SK-N-SH treated with all-trans-retinoic acid at 6 μM for 48 hours (cell line): ENCODE results near the gene AOPEP.
A peak's percentile ranks its signal among the peaks of the same experiment; 100 is the strongest.

ENCODE experiments used
- ATAC-seq: fragments of 200-7000 bp; cut with Tn5 transposase; 3 replicates; pipeline ENCODE4 v1.9.1; 2020; ENCODE audit warnings: mild to moderate bottlenecking, moderate library complexity
- ARNTL ChIP-seq: fragments of 450-650 bp; formaldehyde crosslinking; IDR thresholded peaks from 2 replicates; pipeline ENCODE4 v1.5.0; 2020; ENCODE audit warnings: low read depth, mild to moderate bottlenecking, moderate library complexity, borderline replicate concordance
- GLIS3 ChIP-seq: fragments of 250-450 bp; sonication (Bioruptor Pico); IDR thresholded peaks from 2 replicates; pipeline ENCODE4 v1.5.0; 2020; ENCODE audit warnings: mild to moderate bottlenecking, moderate library complexity
- ISL1 ChIP-seq: fragments of 250-450 bp; sonication (Bioruptor Pico); IDR thresholded peaks from 2 replicates; pipeline ENCODE4 v2.1.2; 2022; ENCODE audit warnings: mild to moderate bottlenecking, moderate library complexity
- OSR1 ChIP-seq: fragments of 250-450 bp; sonication (Bioruptor Pico); IDR thresholded peaks from 2 replicates; pipeline ENCODE4 v1.8.0; 2022; ENCODE audit warnings: moderate library complexity, mild to moderate bottlenecking, inconsistent platforms
- RARB ChIP-seq: fragments of 250-450 bp; sonication (Bioruptor Pico); IDR thresholded peaks from 2 replicates; pipeline ENCODE4 v1.8.0; 2021; ENCODE audit warnings: mild to moderate bottlenecking, moderate library complexity
- SNAI2 ChIP-seq: fragments of 250-450 bp; sonication (Bioruptor Pico); IDR thresholded peaks from 2 replicates; pipeline ENCODE4 v1.5.0; 2020; ENCODE audit warnings: mild to moderate bottlenecking, moderate library complexity
- TCF4 ChIP-seq: fragments of 250-450 bp; sonication (Bioruptor Pico); IDR thresholded peaks from 2 replicates; pipeline ENCODE4 v1.8.0; 2021; ENCODE audit warnings: mild to moderate bottlenecking, moderate library complexity, borderline replicate concordance
- TOX ChIP-seq: fragments of 250-450 bp; sonication (Bioruptor Pico); IDR thresholded peaks from 2 replicates; pipeline ENCODE4 v1.8.0; 2021; ENCODE audit warnings: mild to moderate bottlenecking, moderate library complexity, borderline replicate concordance
- ZC3H10 ChIP-seq: fragments of 250-450 bp; sonication (Bioruptor Pico); IDR thresholded peaks from 2 replicates; pipeline ENCODE4 v1.5.1; 2021; ENCODE audit warnings: mild to moderate bottlenecking, moderate library complexity
- ZFP3 ChIP-seq: fragments of 250-450 bp; sonication (Bioruptor Pico); IDR thresholded peaks from 2 replicates; pipeline ENCODE4 v1.5.0; 2020; ENCODE audit warnings: mild to moderate bottlenecking, moderate library complexity
- ZFP30 ChIP-seq: fragments of 450-650 bp; formaldehyde crosslinking; IDR thresholded peaks from 2 replicates; pipeline ENCODE4 v1.5.0; 2022; ENCODE audit warnings: mild to moderate bottlenecking, moderate library complexity
- ZNF8 ChIP-seq: fragments of 450-650 bp; formaldehyde crosslinking; IDR thresholded peaks from 2 replicates; pipeline ENCODE4 v1.5.0; 2020; ENCODE audit warnings: mild to moderate bottlenecking, moderate library complexity
- TF ChIP-seq, protein P1 (sequence below): fragments of 250-450 bp; sonication (Bioruptor Pico); IDR thresholded peaks from 2 replicates; pipeline ENCODE4 v1.5.0; 2020; ENCODE audit warnings: mild to moderate bottlenecking, moderate library complexity
- TF ChIP-seq, protein P2 (sequence below): fragments of 250-450 bp; sonication (Bioruptor Pico); IDR thresholded peaks from 2 replicates; pipeline ENCODE4 v1.8.0; 2020; ENCODE audit warnings: mild to moderate bottlenecking, moderate library complexity, borderline replicate concordance
- TF ChIP-seq, protein P3 (sequence below): fragments of 250-450 bp; sonication (Bioruptor Pico); IDR thresholded peaks from 2 replicates; pipeline ENCODE4 v1.8.0; 2021; ENCODE audit warnings: low read depth, mild to moderate bottlenecking, moderate library complexity, borderline replicate concordance
- TF ChIP-seq, protein P4 (sequence below): fragments of 250-450 bp; sonication (Bioruptor Pico); IDR thresholded peaks from 2 replicates; pipeline ENCODE4 v1.5.1; 2021; ENCODE audit warnings: mild to moderate bottlenecking, moderate library complexity

AOPEP gene

DNA sequence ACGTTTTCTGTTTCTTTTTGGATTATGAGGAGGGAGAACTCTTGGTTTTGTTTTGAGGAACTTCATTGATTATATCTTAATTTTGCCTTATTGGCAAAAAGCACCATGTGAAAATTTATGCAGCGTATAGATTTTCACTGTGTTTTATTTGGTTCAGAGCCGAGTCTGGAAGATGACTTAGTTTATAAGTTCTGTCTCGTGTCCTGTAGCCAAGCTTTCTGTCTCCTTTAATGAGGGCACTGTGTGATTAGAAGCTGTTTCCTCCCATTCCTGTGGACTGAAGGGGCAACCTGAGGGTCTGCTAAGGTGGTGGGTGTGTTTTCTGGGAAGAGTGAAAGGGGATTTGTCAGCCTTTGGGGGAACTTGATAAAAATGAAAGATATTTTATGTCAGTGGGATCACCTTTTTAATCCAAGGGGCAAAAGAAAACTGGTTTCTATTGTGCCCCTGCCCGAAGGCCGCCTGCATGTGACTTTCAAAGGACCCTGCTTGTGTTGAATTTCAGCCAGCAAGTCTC is 328.9 kb downstream of the AOPEP start:
- peak; percentile 7; the same call in 2 of the 3 replicates for ATAC-seq
- TF ChIP-seq RARB (CRISPR knock-in tag) (no peak), ARNTL (CRISPR knock-in tag) (no peak)
- TF ChIP-seq, protein P1, sequence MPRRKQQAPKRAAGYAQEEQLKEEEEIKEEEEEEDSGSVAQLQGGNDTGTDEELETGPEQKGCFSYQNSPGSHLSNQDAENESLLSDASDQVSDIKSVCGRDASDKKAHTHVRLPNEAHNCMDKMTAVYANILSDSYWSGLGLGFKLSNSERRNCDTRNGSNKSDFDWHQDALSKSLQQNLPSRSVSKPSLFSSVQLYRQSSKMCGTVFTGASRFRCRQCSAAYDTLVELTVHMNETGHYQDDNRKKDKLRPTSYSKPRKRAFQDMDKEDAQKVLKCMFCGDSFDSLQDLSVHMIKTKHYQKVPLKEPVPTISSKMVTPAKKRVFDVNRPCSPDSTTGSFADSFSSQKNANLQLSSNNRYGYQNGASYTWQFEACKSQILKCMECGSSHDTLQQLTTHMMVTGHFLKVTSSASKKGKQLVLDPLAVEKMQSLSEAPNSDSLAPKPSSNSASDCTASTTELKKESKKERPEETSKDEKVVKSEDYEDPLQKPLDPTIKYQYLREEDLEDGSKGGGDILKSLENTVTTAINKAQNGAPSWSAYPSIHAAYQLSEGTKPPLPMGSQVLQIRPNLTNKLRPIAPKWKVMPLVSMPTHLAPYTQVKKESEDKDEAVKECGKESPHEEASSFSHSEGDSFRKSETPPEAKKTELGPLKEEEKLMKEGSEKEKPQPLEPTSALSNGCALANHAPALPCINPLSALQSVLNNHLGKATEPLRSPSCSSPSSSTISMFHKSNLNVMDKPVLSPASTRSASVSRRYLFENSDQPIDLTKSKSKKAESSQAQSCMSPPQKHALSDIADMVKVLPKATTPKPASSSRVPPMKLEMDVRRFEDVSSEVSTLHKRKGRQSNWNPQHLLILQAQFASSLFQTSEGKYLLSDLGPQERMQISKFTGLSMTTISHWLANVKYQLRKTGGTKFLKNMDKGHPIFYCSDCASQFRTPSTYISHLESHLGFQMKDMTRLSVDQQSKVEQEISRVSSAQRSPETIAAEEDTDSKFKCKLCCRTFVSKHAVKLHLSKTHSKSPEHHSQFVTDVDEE (CRISPR knock-in tag), result no peak
- TF ChIP-seq, protein P2, sequence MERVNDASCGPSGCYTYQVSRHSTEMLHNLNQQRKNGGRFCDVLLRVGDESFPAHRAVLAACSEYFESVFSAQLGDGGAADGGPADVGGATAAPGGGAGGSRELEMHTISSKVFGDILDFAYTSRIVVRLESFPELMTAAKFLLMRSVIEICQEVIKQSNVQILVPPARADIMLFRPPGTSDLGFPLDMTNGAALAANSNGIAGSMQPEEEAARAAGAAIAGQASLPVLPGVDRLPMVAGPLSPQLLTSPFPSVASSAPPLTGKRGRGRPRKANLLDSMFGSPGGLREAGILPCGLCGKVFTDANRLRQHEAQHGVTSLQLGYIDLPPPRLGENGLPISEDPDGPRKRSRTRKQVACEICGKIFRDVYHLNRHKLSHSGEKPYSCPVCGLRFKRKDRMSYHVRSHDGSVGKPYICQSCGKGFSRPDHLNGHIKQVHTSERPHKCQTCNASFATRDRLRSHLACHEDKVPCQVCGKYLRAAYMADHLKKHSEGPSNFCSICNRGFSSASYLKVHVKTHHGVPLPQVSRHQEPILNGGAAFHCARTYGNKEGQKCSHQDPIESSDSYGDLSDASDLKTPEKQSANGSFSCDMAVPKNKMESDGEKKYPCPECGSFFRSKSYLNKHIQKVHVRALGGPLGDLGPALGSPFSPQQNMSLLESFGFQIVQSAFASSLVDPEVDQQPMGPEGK (CRISPR knock-in tag), result no peak

DNA sequence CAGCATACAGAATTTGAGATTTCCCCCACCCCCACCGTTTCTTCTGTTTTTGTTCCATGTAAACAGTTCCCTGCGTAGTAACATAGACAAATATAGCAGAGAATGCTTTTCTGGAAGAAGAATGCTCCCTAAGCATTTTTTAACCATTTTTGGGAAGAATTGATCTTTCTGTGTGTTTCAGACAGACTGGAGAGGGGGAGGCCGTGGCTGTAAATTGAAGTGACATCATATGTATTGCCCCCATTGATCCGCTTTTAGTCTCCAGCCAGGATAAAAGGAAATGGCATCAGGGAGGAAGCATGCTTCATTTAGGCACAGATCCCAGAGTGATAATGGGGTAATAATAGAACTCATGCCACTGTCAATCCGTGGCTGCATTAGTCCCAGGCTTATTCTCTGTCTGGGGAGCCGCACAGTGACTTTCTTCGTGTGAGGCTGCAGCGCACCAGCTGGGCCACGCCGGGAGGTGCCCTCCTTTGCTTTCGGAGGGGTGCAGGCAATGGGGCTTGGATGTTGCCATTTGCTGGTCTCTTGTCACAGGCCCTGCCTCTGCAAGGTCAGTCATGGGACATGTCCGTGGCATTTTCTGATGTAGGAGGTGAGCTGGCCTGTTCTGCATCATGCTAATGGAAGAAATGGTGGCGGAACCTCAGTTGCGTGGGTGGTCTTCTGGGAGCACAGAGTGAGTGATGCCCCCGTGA is 329.5 kb downstream of the AOPEP start:
- ATAC-seq, result peak; percentile 65
- TF ChIP-seq, protein P1 (CRISPR knock-in tag), result 0 out of 2 replicates have a peak, but pooled peaks have one; percentile 14
- TF ChIP-seq, protein P3, sequence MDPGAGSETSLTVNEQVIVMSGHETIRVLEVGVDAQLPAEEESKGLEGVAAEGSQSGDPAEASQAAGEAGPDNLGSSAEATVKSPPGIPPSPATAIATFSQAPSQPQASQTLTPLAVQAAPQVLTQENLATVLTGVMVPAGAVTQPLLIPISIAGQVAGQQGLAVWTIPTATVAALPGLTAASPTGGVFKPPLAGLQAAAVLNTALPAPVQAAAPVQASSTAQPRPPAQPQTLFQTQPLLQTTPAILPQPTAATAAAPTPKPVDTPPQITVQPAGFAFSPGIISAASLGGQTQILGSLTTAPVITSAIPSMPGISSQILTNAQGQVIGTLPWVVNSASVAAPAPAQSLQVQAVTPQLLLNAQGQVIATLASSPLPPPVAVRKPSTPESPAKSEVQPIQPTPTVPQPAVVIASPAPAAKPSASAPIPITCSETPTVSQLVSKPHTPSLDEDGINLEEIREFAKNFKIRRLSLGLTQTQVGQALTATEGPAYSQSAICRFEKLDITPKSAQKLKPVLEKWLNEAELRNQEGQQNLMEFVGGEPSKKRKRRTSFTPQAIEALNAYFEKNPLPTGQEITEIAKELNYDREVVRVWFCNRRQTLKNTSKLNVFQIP (CRISPR knock-in tag), result no peak
- TF ChIP-seq ZFP30 (CRISPR knock-in tag) (no peak), ISL1 (CRISPR knock-in tag) (no peak), GLIS3 (CRISPR knock-in tag) (no peak), ZC3H10 (CRISPR knock-in tag) (no peak), TCF4 (CRISPR knock-in tag) (no peak), OSR1 (CRISPR knock-in tag) (no peak), ZFP3 (CRISPR knock-in tag) (0 out of 2 replicates have a peak, but pooled peaks have one; percentile 18), ARNTL (CRISPR knock-in tag) (no peak)

DNA sequence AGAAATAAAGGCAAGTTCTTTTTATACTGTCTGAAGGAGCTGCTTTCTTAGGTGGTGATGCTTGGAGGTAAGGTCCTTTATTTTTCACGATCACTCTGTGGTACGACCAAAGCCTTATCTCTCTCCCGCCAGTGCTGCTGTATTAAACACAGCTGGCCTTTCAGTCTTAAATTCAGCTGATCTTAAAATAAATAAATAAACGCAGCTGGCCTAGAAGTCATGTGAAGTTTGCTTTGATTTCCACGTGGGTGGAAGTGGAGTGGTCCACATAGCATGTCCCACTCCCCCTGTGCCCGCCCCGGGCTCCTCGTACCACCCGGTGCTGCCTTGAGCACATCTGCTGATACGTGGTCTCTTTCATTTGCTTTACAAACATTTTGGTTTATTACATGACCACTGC is 330.6 kb downstream of the AOPEP start:
- TF ChIP-seq ZFP3 (CRISPR knock-in tag), result no peak
- TF ChIP-seq TCF4 (CRISPR knock-in tag), result peak; percentile 17; the same call in 1 of the 2 replicates
- TF ChIP-seq, protein P4, sequence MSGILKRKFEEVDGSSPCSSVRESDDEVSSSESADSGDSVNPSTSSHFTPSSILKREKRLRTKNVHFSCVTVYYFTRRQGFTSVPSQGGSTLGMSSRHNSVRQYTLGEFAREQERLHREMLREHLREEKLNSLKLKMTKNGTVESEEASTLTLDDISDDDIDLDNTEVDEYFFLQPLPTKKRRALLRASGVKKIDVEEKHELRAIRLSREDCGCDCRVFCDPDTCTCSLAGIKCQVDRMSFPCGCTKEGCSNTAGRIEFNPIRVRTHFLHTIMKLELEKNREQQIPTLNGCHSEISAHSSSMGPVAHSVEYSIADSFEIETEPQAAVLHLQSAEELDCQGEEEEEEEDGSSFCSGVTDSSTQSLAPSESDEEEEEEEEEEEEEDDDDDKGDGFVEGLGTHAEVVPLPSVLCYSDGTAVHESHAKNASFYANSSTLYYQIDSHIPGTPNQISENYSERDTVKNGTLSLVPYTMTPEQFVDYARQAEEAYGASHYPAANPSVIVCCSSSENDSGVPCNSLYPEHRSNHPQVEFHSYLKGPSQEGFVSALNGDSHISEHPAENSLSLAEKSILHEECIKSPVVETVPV, result no peak
- TF ChIP-seq ZNF8 (CRISPR knock-in tag), result no peak; the same call in 1 of the 2 replicates
- no peak for TF ChIP-seq TOX (CRISPR knock-in tag)
- TF ChIP-seq SNAI2 (CRISPR knock-in tag), result no peak
- TF ChIP-seq, protein P1 (CRISPR knock-in tag), result no peak
- ATAC-seq, result no peak
